D721Med (cell line): ENCODE results near the gene PRRC2B.
"Not testable (repeated sequence)": the region's sequence is repeated elsewhere in the genome, so short reads cannot be mapped to it uniquely, and the experiment has no call there.

ENCODE experiments used
- DNase-seq: peaks from one replicate; pipeline ENCODE4 v3.0.0; 2011; ENCODE audit warnings: low spot score; ENCODE audit not compliant: insufficient read length
- FAIRE-seq: peaks from 2 replicates; lab custom pipeline; 2011; peaks lifted over from hg19 to GRCh38; lab: Jason Lieb, UNC
- CTCF ChIP-seq: IDR thresholded peaks from 2 replicates; pipeline ENCODE4 v1.5.1; 2012; ENCODE audit warnings: mild to moderate bottlenecking, control low read depth; ENCODE audit not compliant: insufficient read depth; ENCODE audit errors: missing control alignments

Gene PRRC2B

GRCh38 chr9:131470581-131470991 is 76.7 kb downstream of the PRRC2B start:
- FAIRE-seq: no peak
- no peak for TF ChIP-seq CTCF
- no peak for DNase-seq

- not testable (repeated sequence) for DNase-seq, FAIRE-seq
Observed at GRCh38 chr9:131472085-131472484, 78.2 kb downstream of the PRRC2B start.

- DNase-seq: no peak
- FAIRE-seq: no peak
Observed at GRCh38 chr9:131473198-131473885, 79.5 kb downstream of the PRRC2B start.

GRCh38 chr9:131473891-131474290 is 80.0 kb downstream of the PRRC2B start:
- no peak for FAIRE-seq
- TF ChIP-seq CTCF: no peak

More at GRCh38 chr9:131473198-131473885, 79.5 kb downstream of the PRRC2B start:
- TF ChIP-seq CTCF: no peak

GRCh38 chr9:131474711-131475110 is 80.8 kb downstream of the PRRC2B start:
- DNase-seq (no peak), FAIRE-seq (no peak)
- no peak for TF ChIP-seq CTCF

More at GRCh38 chr9:131473891-131474290, 80.0 kb downstream of the PRRC2B start:
- DNase-seq: no peak

GRCh38 chr9:131475111-131475955 is 81.4 kb downstream of the PRRC2B start:
- TF ChIP-seq CTCF: no peak
- DNase-seq: no peak
- FAIRE-seq: no peak

GRCh38 chr9:131475956-131476776 is 82.3 kb downstream of the PRRC2B start:
- no peak for TF ChIP-seq CTCF
- DNase-seq: no peak
- no peak for FAIRE-seq
